Aorta (tissue), 5 donors: ENCODE data around the gene LIPT1. TPM values are rescaled to one million over a fixed set of nuclear protein-coding genes. Genes with fewer than 3 reads are reported as not detected.

Experiments used
- ATAC-seq: fragments of 200-7000 bp; cut with Tn5 transposase; one replicate; pipeline ENCODE4 v1.9.1; 2022; ENCODE audit warnings: moderate library complexity; ENCODE audit not compliant: low FRiP score
- DNase-seq, 2 donors: peaks; one replicate each; pipeline ENCODE4 v3.0.0-alpha.2; 2020
- H3K27ac ChIP-seq, 2 donors: one replicate each; pipeline ENCODE4 v1.5.1; 2013; ENCODE audit warnings: low read length in 2 of 2, mild to moderate bottlenecking in 2 of 2, moderate library complexity in 2 of 2, control low read depth in 1 of 2, inconsistent platforms in 1 of 2, low read depth in 1 of 2
- H3K27me3 ChIP-seq, 2 donors: one replicate each; pipeline ENCODE4 v1.6.1; 2013; ENCODE audit warnings: control low read depth in 1 of 2, low read length in 1 of 2, mild to moderate bottlenecking in 1 of 2, moderate library complexity in 1 of 2; ENCODE audit not compliant: insufficient read depth in 2 of 2, control insufficient read depth in 1 of 2
- H3K36me3 ChIP-seq, 2 donors: one replicate each; pipeline ENCODE4 v1.6.1; 2013; ENCODE audit warnings: control low read depth in 1 of 2, low read length in 1 of 2, mild to moderate bottlenecking in 1 of 2; ENCODE audit not compliant: insufficient read depth in 2 of 2, control insufficient read depth in 1 of 2
- H3K4me1 ChIP-seq, 2 donors: one replicate each; pipeline ENCODE4 v1.6.1; 2013; ENCODE audit warnings: low read length in 2 of 2, control low read depth in 1 of 2, mild to moderate bottlenecking in 1 of 2, moderate library complexity in 1 of 2; ENCODE audit not compliant: insufficient read depth in 2 of 2, control insufficient read depth in 1 of 2
- H3K4me3 ChIP-seq, 2 donors: one replicate each; pipeline ENCODE4 v1.5.1; 2013; ENCODE audit warnings: low read length in 2 of 2, control low read depth in 1 of 2, mild to moderate bottlenecking in 1 of 2
- H3K9me3 ChIP-seq: one replicate; pipeline ENCODE4 v1.6.1; 2013; ENCODE audit warnings: mild to moderate bottlenecking, low read length; ENCODE audit not compliant: control insufficient read depth
- WGBS, 2 donors: extraction: QIAGEN DNeasy Blood & Tissue Kit; methylation state at CpG; one replicate each; pipeline ENCODE4 v1.1.7; 2013; 5-methylcytosine and 5-hydroxymethylcytosine counted together
- intact Hi-C, 2 donors: fragments of 100-400 bp; cut with DNase I; formaldehyde crosslinking; loops; one replicate each; pipeline versions ENCODE4 v1.14.2 to v1.15.0; 2022
- polyA plus RNA-seq, 2 donors: library from polyadenylated mRNA; stranded (reverse); fragments of 200-250 nt; gene quantifications; one replicate each; pipeline ENCODE4 v1.2.3, GENCODE V29; 2013
- total RNA-seq, 2 donors: library from RNA; stranded (reverse); fragmentation: NEBNext Ultra II Directional; extraction: Animal tissue kit (Norgen Biotek cat#: 25700); gene quantifications; one replicate each; pipeline ENCODE4 v1.2.1, GENCODE V29; 2021
- donor health status: healthy with polysubstance abuse.
- donor health status: Bipolar disorder and iron deficiency.
- donor health status: DM: no; HTN: no; CAD: no.
- donor health status: DM: no; HTN: no; CAD: no.
- donor health status: DM: yes; HTN: yes; CAD: no.

Gene LIPT1
- total and polyA plus RNA-seq, 4 donors, result 6.9 to 13.5 (median 10.6) TPM

DNA sequence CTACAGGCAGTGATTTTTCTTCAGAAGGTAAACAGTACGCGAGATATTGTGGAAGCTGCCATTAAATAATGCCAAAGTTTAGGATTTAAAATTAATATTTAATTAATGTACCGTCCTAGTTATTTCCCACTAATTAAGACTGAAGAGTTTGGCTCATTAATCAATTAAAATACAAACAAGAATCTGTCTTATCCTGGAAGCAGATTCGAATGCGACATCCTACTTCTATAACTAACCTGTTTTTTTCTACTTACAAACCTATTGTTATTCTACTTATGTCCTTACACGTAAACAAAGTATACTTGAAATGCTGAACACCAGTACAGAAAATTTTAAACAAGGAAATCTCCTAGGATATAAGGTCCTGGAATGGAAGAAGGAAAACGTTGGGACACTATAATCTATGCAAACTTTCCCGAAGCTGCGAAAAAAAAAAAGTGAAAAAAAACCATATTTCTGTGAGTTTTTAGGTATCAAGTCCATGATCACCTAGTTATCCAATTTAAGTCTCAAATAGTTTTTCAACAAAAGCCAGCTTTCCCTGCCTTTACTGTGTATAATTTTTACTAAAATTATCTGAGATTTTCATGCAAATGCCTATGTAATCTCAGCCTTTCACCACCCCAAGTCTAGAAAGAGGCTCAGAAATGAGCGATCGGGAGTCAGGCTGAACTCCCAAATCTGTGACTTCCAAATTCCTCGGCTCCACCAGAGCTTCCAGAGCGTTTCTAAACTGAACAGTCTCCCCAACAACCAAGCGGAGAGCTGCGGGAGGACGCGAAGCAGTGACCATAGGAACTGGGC is 14.5 kb upstream of the LIPT1 start:
- no peaks in the 10 kb centered on the region for H3K27me3 ChIP-seq
- H3K4me1 ChIP-seq, result peaks cover 0 to 1% of the 10 kb centered on the region in 2 donors
- WGBS, 2 donors, result 25 to 27% methylated on average over 17 of the region's 17 CpGs
- DNase-seq (no peak), ATAC-seq (no peak)
- intact Hi-C loops, result no loop called here
- H3K9me3 ChIP-seq, result no peaks in the 10 kb centered on the region
- H3K27ac ChIP-seq, result no peak overlapping the region
- H3K4me3 ChIP-seq, result peak overlapping the region; percentile 33 to 52
- H3K36me3 ChIP-seq, result no peaks in the 10 kb centered on the region

DNA sequence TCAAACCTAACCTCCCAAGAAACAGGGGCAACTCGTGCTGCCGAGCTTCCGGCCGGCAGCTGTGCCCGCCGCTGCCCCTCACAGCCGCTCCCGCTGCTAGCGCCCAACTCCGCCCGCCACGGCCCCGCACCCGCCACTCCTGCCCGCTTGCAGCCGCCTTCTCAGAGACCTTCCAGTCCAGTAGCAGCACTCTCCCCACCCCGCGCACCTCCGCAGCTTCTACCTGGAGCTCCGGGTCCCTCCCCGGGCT is 14.0 kb upstream of the LIPT1 start:
- no peak for DNase-seq
- Histone ChIP-seq H3K9me3 (no peaks in the 10 kb centered on the region), H3K27me3 (no peaks in the 10 kb centered on the region), H3K4me1 (peaks cover 0 to 1% of the 10 kb centered on the region in 2 donors), H3K27ac (peak overlapping the region in 1 of 2 donors; percentile 0), H3K36me3 (no peaks in the 10 kb centered on the region), H3K4me3 (peak overlapping the region; percentile 33 to 52)
- 1% methylated on average over 18 to 21 of the region's 21 CpGs for WGBS, 2 donors
- peak; percentile 80 for ATAC-seq
- intact Hi-C loops, result no loop called here

DNA sequence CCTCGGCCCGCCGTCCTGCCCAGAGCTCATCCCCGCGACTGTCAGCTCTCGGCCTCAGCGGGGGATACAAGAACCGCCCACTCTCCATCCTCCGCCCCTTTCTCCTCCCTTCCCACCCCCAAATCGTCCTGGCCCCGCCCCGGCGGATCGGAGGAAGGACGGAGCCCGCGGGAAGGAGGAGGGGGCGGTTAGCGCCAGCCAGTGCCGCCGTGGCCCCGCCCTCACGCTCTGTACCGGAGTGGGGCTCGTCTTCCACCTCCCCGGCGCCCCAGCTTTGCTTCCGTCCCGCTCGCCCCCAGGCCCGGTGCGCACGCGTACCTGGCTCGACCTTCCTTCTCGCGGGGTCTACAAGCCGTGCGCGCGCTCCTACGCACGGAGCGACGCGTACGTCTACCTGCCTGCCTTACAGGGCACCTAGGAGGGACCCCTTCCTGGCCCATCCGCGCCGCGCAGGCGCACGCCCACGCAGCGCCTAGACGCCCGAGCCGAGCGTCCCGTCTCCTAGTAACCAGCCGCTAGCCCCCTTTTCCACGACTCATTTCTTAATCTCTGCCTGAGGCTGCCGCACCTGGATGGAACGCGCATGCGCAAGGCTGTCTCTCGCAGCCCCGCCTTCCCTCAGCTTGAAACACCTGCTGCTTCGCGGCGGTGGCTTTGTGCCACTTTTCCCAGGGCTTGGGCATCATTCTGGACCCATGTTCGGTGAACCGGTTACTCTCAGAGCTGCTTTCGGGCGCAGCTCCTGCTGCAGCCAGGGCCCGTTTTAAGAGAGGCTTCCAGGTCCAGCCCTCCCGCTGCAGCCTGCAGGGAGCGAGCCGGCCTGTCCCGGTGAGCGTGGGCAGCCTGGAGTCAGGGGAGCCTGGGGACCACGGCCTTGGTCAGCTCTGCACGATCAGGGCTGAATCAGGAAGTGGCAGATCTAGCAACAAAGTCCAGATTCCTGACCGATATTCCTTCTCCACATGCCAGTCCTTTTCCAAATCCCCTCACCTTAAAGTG is 13.4 kb upstream of the LIPT1 start, which contains the start of gene C2orf15:
C2orf15 (plus strand) TSS at position 598 of the 999 bp plus-strand sequence. CDS start 8,852 bp downstream, outside the sequence.
- peaks cover 0 to 1% of the 10 kb centered on the region in 2 donors for H3K4me1 ChIP-seq
- peak; percentile 95 to 97 for DNase-seq
- peak within 1 kb of the TSS; percentile 33 to 52 for H3K4me3 ChIP-seq
- no peaks in the 10 kb centered on the region for H3K9me3 ChIP-seq
- WGBS, 2 donors, result 0 to 1% methylated on average over 64 to 84 of the region's 84 CpGs
- intact Hi-C loops, result no loop called here
- H3K27me3 ChIP-seq, result no peaks in the 10 kb centered on the region
- no peaks in the 10 kb centered on the region for H3K36me3 ChIP-seq
- ATAC-seq, result peak; percentile 97
- H3K27ac ChIP-seq, result peak within 1 kb of the TSS in 1 of 2 donors; percentile 55

DNA sequence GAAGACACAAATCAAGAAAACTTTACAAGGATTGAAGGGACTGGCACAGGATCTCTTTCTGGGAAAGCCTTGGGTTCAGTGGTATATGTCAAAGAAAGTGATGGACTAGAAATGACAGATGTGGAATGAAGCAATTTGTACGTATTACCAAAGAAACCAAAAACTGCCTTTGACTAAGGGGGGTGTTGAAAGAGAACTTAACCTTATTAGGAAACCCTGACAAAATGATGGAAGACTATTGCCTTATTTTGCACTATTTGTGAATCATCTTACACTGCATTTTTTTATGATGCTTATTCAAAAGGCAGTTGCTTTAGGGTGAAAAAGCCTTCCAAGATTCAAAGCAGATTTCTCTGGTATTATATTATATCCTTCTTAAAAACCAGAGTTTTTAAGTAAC is 4.1 kb upstream of the LIPT1 start:
- 70 to 74% methylated on average over 1 of the region's 1 CpG for WGBS, 2 donors
- no peaks in the 10 kb centered on the region for H3K9me3 ChIP-seq
- H3K27ac ChIP-seq, result no peak overlapping the region
- no peak overlapping the region for H3K4me3 ChIP-seq
- no peaks in the 10 kb centered on the region for H3K27me3 ChIP-seq
- intact Hi-C loops, result no loop called here
- DNase-seq, result no peak
- H3K4me1 ChIP-seq, result peaks cover 0 to 5% of the 10 kb centered on the region in 2 donors
- no peaks in the 10 kb centered on the region for H3K36me3 ChIP-seq
- no peak for ATAC-seq

DNA sequence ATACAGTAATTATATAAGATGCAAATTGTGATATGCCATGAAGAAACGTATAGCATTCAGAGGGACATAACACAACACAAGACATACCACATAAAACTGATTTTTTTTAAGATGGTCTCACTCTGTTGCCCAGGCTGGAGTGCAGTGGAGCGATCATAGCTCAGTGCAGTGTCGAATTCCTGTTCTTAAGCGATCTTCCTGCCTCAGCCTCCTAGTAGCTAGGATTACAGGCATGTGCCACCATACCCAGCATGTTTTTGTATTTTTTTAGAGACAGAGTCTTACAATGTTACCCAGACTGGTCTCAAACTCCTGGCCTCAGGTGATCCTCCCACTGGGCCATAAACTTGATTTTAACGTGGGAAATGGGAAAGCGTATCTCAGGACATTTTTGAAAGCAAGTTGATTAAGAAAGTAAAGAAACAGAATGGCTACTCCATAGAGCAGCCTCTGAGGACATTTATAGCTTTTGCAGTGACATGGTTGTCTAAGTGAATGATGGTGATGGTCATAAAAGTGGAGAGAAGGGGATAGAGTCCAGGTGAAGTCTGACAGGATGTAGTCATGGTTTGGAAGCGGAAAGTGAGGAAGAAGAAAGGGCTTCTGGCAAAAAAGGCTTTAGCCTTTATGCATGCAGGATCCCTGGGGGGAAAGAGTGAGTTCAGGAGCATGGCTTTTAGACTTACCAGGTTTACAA is 2.4 kb upstream of the LIPT1 start:
- no peak for ATAC-seq

DNA sequence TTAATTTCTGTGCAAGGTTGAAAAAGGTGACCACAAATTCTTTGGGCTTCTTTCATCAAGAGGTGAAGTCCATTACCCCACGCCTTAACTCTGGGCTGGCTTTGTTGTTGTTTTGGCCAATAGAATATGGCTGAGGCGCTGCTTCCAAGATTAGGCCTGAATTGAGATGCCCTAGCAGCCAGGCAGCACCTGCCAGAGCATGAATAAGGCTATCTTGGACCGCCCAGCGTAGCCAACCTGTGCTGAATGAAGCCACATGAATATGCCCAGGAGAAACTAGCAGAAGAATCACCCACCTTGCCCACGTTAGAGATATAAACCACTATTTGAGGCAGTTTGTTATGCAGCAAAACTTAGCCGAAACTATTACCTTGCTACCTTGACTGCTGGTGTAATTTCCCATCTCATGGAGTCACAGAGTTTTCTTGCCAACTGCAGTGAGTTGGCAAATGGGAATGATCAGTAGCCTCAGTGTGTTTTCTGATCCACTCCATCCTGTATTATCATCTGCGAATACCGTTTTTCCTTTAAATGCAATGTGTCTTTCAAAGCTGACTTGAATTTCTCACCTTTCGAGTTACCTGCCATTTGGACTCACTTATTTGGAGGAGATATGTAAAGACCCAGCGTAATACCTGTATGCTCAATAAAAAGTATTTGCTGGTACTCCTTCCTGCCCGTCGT is 704 bp upstream of the LIPT1 start:
- Histone ChIP-seq H3K4me3 (peak overlapping the region; percentile 66 to 87), H3K36me3 (no peaks in the 10 kb centered on the region), H3K9me3 (no peaks in the 10 kb centered on the region), H3K4me1 (peaks cover 0 to 15% of the 10 kb centered on the region in 2 donors), H3K27ac (peak overlapping the region in 1 of 2 donors; percentile 46), H3K27me3 (no peaks in the 10 kb centered on the region)
- WGBS, 2 donors, result 50 to 51% methylated on average over 12 of the region's 12 CpGs
- ATAC-seq (peak; percentile 8), DNase-seq (peak in 1 of 2 donors; percentile 72)
- intact Hi-C loops, result no loop called here

More for the DNA sequence above, 2.4 kb upstream of the LIPT1 start:
- H3K4me3 ChIP-seq, result no peak overlapping the region
- H3K4me1 ChIP-seq, result peaks cover 0 to 12% of the 10 kb centered on the region in 2 donors
- intact Hi-C loops, result no loop called here
- no peaks in the 10 kb centered on the region for H3K36me3 ChIP-seq
- H3K27me3 ChIP-seq, result no peaks in the 10 kb centered on the region
- DNase-seq, result no peak
- H3K9me3 ChIP-seq, result no peaks in the 10 kb centered on the region
- H3K27ac ChIP-seq, result no peak overlapping the region
- 90% methylated on average over 7 of the region's 7 CpGs for WGBS, 2 donors

DNA sequence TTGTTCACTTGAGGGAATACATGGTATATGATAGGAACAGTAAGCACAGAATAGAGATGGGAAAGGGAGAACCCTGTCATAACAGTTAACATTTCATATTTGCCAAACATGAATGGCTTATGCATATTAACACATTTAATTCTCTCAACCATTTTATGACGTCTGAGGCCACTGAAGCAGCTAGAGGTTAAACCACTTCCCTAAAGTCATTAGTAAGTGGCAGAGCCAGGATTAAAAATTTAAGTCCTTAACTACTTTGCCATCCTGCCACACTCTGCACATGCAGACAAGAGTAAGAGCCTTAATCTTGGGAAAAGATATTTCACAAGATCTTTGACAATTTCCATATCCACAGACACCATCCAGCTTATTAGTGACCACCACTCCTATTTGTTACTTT is 2.1 kb downstream of the LIPT1 start:
- peaks cover 0 to 15% of the 10 kb centered on the region in 2 donors for H3K4me1 ChIP-seq

DNA sequence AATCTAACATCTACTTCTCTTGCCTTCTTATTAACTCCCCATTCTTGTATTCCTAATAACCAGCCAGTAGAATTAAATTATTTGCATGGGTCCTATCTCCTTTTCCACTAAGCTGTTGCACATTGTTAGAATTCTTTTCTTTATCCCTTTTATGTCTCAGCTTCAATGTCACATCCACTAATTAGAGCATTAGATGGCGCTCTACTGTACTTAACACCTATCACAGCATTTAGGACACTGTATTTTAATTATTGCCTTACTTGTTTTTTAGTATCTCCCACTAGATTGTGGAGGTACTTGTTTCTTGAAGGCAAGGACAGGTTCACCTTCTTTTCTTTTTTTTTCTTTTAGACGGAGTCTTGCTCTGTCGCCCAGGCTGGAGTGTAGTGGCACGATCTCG is 3.8 kb downstream of the LIPT1 start:
- no peak for ATAC-seq
- 86 to 87% methylated on average over 5 of the region's 5 CpGs for WGBS, 2 donors
- DNase-seq, result no peak
- peaks cover 0 to 15% of the 10 kb centered on the region in 2 donors for H3K4me1 ChIP-seq
- no peak overlapping the region for H3K27ac ChIP-seq
- H3K36me3 ChIP-seq, result peaks cover 0 to 2% of the 10 kb centered on the region in 2 donors
- no peak overlapping the region for H3K4me3 ChIP-seq
- intact Hi-C loops, result no loop called here
- no peaks in the 10 kb centered on the region for H3K27me3 ChIP-seq
- H3K9me3 ChIP-seq, result no peaks in the 10 kb centered on the region

More for the DNA sequence above, 2.1 kb downstream of the LIPT1 start:
- Histone ChIP-seq H3K4me3 (no peak overlapping the region), H3K27me3 (no peaks in the 10 kb centered on the region), H3K36me3 (no peaks in the 10 kb centered on the region), H3K27ac (no peak overlapping the region), H3K9me3 (no peaks in the 10 kb centered on the region)
- WGBS, 2 donors, result 70 to 84% methylated on average over 1 of the region's 1 CpG
- no peak for DNase-seq
- ATAC-seq, result no peak
- intact Hi-C loops, result no loop called here
